ENCODE results near the gene DNAJC5G. TPM values are rescaled to one million over a fixed set of nuclear protein-coding genes. Genes with fewer than 3 reads are reported as not detected.
A peak's percentile ranks its signal among the peaks of the same experiment; 100 is the strongest.

DNAJC5G gene
- total and polyA plus RNA-seq, 2 of the 13 experiments (the other 11 are each of a cell fraction or from before 2014, with no cell fraction given): 0.05 TPM; not detected in 1

GRCh38 chr2:27312152-27312551, 36.9 kb downstream of the DNAJC5G start (continued):
- TF ChIP-seq ARID4A (CRISPR knock-in tag; IDR thresholded peaks at IDR 0.05; ENCODE audit: borderline replicate concordance) (0 out of 2 replicates have a peak, but pooled peaks have one; percentile 34), ZSCAN29 (CRISPR knock-in tag; conservative IDR thresholded peaks at IDR 0.05) (no peak), MXD1 (CRISPR knock-in tag; IDR thresholded peaks at IDR 0.05) (no peak), HNF4A (CRISPR knock-in tag; IDR thresholded peaks at IDR 0.05) (peak; percentile 68), MTF2 (CRISPR knock-in tag; IDR thresholded peaks at IDR 0.05; ENCODE audit: borderline replicate concordance) (0 out of 2 replicates have a peak, but pooled peaks have one; percentile 33), TIGD3 (CRISPR knock-in tag; IDR thresholded peaks at IDR 0.05; ENCODE audit: borderline replicate concordance) (no peak), RBM39 (IDR thresholded peaks at IDR 0.05; ENCODE audit: low read depth, low read length, poor library complexity, severe bottlenecking) (no peak), ZNF550 (CRISPR knock-in tag; IDR thresholded peaks at IDR 0.05; ENCODE audit: borderline replicate concordance) (no peak), JUND (CRISPR knock-in tag; IDR thresholded peaks at IDR 0.05) (no peak), DNMT3B (CRISPR knock-in tag; conservative IDR thresholded peaks at IDR 0.05) (no peak), ZNF446 (CRISPR knock-in tag; IDR thresholded peaks at IDR 0.05) (no peak), ZIK1 (CRISPR knock-in tag; IDR thresholded peaks at IDR 0.05; ENCODE audit: borderline replicate concordance, low read depth) (no peak), THAP9 (CRISPR knock-in tag; IDR thresholded peaks at IDR 0.05; ENCODE audit: borderline replicate concordance) (no peak), ARID5B (CRISPR knock-in tag; IDR thresholded peaks at IDR 0.05) (0 out of 2 replicates have a peak, but pooled peaks have one; percentile 13), NCOA1 (CRISPR knock-in tag; IDR thresholded peaks at IDR 0.05) (no peak), ZKSCAN8 (CRISPR knock-in tag; IDR thresholded peaks at IDR 0.05; ENCODE audit: borderline replicate concordance) (no peak), NCOA5 (CRISPR knock-in tag; IDR thresholded peaks at IDR 0.05) (no peak)
